SU-DHL-6 (cell line): ENCODE results near the gene LSM2.

Source experiments
- EZH2phosphoT487 ChIP-seq: fragments of 200-600 bp; sonication (generic), shearing (Covaris generic); conservative IDR thresholded peaks from 2 replicates; pipeline ENCODE4 v1.6.1; 2018; ENCODE audit warnings: mild to moderate bottlenecking, antibody characterized with exemption, low read length, moderate library complexity, mixed read lengths
- TF ChIP-seq, protein P1 (sequence below): fragments of 200-600 bp; sonication (generic); IDR thresholded peaks from one replicate; pipeline ENCODE4 v1.5.1; 2017; ENCODE audit warnings: antibody characterized with exemption, mild to moderate bottlenecking, low read length, moderate library complexity; ENCODE audit not compliant: insufficient read depth, poor library complexity, severe bottlenecking

DNA sequence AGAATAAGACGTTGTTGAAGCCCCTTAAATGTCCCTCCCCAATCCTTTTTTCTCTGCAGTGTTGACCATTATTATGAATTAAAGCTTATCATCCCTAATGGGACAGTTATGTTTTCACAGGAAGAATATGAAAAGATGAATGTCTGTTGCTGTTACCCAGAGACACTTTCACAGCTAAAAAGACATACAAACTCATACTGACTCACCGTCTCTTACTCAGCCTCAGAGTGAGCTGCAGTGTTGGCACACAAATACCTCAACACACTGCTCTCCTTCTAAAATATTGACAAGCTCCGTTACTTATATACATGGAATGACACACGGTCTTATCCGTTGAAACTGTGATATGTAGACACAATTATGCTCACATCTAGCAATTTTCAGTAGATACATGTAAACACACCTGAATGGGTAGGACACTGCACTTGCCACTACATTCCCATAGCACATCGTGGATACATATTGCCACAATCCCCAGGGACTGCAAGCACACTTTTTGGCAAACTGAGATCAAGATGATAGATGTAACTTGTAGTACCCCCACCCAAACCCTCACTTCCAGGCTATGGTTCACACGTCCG is 53.9 kb downstream of the LSM2 start:
- TF ChIP-seq, protein P1, sequence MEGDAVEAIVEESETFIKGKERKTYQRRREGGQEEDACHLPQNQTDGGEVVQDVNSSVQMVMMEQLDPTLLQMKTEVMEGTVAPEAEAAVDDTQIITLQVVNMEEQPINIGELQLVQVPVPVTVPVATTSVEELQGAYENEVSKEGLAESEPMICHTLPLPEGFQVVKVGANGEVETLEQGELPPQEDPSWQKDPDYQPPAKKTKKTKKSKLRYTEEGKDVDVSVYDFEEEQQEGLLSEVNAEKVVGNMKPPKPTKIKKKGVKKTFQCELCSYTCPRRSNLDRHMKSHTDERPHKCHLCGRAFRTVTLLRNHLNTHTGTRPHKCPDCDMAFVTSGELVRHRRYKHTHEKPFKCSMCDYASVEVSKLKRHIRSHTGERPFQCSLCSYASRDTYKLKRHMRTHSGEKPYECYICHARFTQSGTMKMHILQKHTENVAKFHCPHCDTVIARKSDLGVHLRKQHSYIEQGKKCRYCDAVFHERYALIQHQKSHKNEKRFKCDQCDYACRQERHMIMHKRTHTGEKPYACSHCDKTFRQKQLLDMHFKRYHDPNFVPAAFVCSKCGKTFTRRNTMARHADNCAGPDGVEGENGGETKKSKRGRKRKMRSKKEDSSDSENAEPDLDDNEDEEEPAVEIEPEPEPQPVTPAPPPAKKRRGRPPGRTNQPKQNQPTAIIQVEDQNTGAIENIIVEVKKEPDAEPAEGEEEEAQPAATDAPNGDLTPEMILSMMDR = no peak
- TF ChIP-seq EZH2phosphoT487 = no peak
